HepG2 (cell line): ENCODE measurements around the gene NINL. TPM values are rescaled to one million over a fixed set of nuclear protein-coding genes. Genes with fewer than 3 reads are reported as not detected.

Experiments used
- DPF2 ChIP-seq: sonication (generic); formaldehyde crosslinking; IDR thresholded peaks from 2 replicates; pipeline ENCODE4 v1.4.0; 2020; ENCODE audit warnings: mild to moderate bottlenecking, low read depth, missing genetic modification reagents, borderline replicate concordance
- GFI1 ChIP-seq: sonication (generic); formaldehyde crosslinking; IDR thresholded peaks from 2 replicates; pipeline ENCODE4 v1.5.0; 2020; ENCODE audit warnings: missing genetic modification reagents, mild to moderate bottlenecking, borderline replicate concordance
- NFKBIZ ChIP-seq: IDR thresholded peaks from 2 replicates; pipeline ENCODE4 v1.6.1; 2018; ENCODE audit warnings: missing genetic modification reagents, missing compliant biosample characterization
- POLR2G ChIP-seq: fragments of 200-400 bp; formaldehyde crosslinking; IDR thresholded peaks from 2 replicates; pipeline ENCODE4 v1.6.1; 2018; ENCODE audit warnings: mild to moderate bottlenecking, low read depth, low read length, moderate library complexity
- PPARG ChIP-seq: conservative IDR thresholded peaks from 2 replicates; pipeline ENCODE4 v1.6.1; 2016; ENCODE audit warnings: missing biosample characterization, missing genetic modification reagents
- PRPF4 ChIP-seq: fragments of 200-400 bp; formaldehyde crosslinking; IDR thresholded peaks from 2 replicates; pipeline ENCODE4 v1.6.1; 2016; ENCODE audit warnings: low read length, low read depth; ENCODE audit not compliant: poor library complexity, severe bottlenecking
- RXRB ChIP-seq: IDR thresholded peaks from 2 replicates; pipeline ENCODE4 v1.6.1; 2016; ENCODE audit warnings: borderline replicate concordance, missing genetic modification reagents, missing compliant biosample characterization
- SIN3A ChIP-seq: IDR thresholded peaks from 2 replicates; pipeline ENCODE4 v1.6.1; 2011; ENCODE audit warnings: low read depth, mild to moderate bottlenecking, control low read depth, low read length, borderline replicate concordance
- SNAI1 ChIP-seq: sonication (generic); formaldehyde crosslinking; IDR thresholded peaks from 2 replicates; pipeline ENCODE4 v1.5.0; 2020; ENCODE audit warnings: mild to moderate bottlenecking, missing genetic modification reagents, borderline replicate concordance
- TMF1 ChIP-seq: sonication (generic); formaldehyde crosslinking; IDR thresholded peaks from 2 replicates; pipeline ENCODE4 v1.8.1; 2022; ENCODE audit warnings: low read depth, missing genetic modification reagents
- ZMYM4 ChIP-seq: sonication (generic); formaldehyde crosslinking; IDR thresholded peaks from 2 replicates; pipeline ENCODE4 v1.8.1; 2023; ENCODE audit warnings: mild to moderate bottlenecking, missing genetic modification reagents
- ZNF567 ChIP-seq: sonication (generic); formaldehyde crosslinking; IDR thresholded peaks from 2 replicates; pipeline ENCODE4 v1.8.1; 2023; ENCODE audit warnings: mild to moderate bottlenecking, missing genetic modification reagents, borderline replicate concordance
- polyA plus RNA-seq, 8 experiments: library from polyadenylated mRNA; depleted of rRNA in 3 of 8; stranded (reverse) in 7 of 8; unstranded in 1 of 8; fragments of >200 nt; fragmentation: Illumina TruSeq in 4 of 8; extraction: Trizol in 4 of 8; gene quantifications; 2 replicates each; pipeline versions ENCODE4 v1.2.1 to v1.2.3, GENCODE V29; 2011 to 2016; ENCODE audit warnings: low read depth in 4 of 8, missing spikeins in 1 of 8, mixed read lengths in 1 of 8; ENCODE audit not compliant: insufficient read depth in 1 of 8
- total RNA-seq, 5 experiments: library from RNA; depleted of rRNA; stranded (reverse); fragments of >200 nt; fragmentation: Illumina TruSeq; extraction: Trizol; gene quantifications; 2 replicates each; pipeline ENCODE4 v1.2.3, GENCODE V29; 2016; ENCODE audit warnings: low read depth in 1 of 5
- TF ChIP-seq, protein P1 (sequence below): sonication (generic); formaldehyde crosslinking; IDR thresholded peaks from 2 replicates; pipeline ENCODE4 v1.8.0; 2022; ENCODE audit warnings: missing genetic modification reagents, mild to moderate bottlenecking, inconsistent platforms, borderline replicate concordance
- TF ChIP-seq, protein P2 (sequence below): sonication (generic); formaldehyde crosslinking; IDR thresholded peaks from 2 replicates; pipeline ENCODE4 v1.5.0; 2020; ENCODE audit warnings: mild to moderate bottlenecking, missing genetic modification reagents
- TF ChIP-seq, protein P3 (sequence below): IDR thresholded peaks from 2 replicates; pipeline ENCODE4 v1.6.1; 2018; ENCODE audit warnings: missing genetic modification reagents, mild to moderate bottlenecking, missing compliant biosample characterization
- TF ChIP-seq, protein P4 (sequence below): sonication (generic); formaldehyde crosslinking; IDR thresholded peaks from 2 replicates; pipeline ENCODE4 v1.4.0; 2020; ENCODE audit warnings: missing genetic modification reagents
- TF ChIP-seq, protein P5 (sequence below): sonication (generic); formaldehyde crosslinking; IDR thresholded peaks from 2 replicates; pipeline ENCODE4 v1.4.0; 2020; ENCODE audit warnings: low read depth, mild to moderate bottlenecking, missing genetic modification reagents
- TF ChIP-seq, protein P6 (sequence below): sonication (generic); formaldehyde crosslinking; IDR thresholded peaks from 2 replicates; pipeline ENCODE4 v1.5.1; 2020; ENCODE audit warnings: missing genetic modification reagents, mild to moderate bottlenecking, borderline replicate concordance

Gene NINL
- total and polyA plus RNA-seq, 2 of the 13 experiments (the other 11 are each of a cell fraction or from before 2014, with no cell fraction given) = 32.3 to 34.3 TPM

DNA sequence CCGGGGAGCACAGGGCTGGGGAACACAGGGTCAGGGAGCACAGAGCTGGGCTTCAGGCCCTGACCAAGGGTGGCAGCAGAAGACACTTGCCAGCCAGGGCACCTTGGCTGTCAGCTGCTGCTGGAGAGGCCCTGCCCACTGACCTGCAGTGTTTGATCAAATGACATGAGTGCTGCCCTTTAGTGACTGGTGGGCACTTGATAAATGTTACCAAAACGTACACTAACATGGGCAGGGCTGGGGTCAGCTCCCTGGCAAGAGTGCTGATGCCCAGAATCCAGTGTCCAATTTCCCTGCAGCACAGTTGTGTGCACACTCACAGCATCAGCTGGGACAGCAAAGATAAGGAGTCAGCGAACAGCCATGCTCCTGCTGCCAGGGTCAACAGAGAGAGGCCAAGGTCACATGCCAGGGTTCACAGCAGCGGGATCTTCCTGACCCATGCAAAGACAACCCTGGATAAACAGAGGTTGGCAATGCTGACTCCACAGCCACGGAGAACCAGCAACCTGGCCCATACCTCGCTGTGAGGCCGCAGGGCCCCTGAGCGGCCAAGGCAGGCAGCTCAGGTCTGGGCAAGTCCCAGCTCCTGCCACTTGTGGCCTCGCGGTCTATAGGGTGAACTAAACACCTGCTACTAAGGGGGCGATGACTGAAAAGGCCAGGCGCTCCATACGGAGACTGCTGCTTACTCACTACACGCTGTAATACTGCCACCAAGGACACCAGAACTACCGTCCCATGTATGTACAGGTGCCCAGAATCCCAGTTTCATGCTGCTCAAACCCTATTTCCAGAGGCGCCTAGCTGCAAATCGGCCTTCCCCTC, 46.3 kb downstream of the NINL start (continued):
- TF ChIP-seq PPARG (CRISPR knock-in tag) = peak; percentile 79
- TF ChIP-seq, protein P1, sequence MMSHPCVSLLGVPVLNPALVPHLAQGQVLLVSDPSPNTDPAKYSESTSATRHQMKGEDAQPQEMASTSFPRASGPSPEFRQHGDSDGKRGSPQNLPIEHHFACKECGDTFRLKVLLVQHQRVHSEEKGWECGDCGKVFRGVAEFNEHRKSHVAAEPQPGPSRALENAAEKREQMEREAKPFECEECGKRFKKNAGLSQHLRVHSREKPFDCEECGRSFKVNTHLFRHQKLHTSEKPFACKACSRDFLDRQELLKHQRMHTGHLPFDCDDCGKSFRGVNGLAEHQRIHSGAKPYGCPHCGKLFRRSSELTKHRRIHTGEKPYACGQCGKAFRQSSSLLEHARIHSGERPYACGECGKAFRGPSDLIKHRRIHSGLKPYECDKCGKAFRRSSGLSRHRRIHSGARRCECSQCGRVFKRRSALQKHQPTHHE (CRISPR knock-in tag) = no peak
- TF ChIP-seq, protein P2, sequence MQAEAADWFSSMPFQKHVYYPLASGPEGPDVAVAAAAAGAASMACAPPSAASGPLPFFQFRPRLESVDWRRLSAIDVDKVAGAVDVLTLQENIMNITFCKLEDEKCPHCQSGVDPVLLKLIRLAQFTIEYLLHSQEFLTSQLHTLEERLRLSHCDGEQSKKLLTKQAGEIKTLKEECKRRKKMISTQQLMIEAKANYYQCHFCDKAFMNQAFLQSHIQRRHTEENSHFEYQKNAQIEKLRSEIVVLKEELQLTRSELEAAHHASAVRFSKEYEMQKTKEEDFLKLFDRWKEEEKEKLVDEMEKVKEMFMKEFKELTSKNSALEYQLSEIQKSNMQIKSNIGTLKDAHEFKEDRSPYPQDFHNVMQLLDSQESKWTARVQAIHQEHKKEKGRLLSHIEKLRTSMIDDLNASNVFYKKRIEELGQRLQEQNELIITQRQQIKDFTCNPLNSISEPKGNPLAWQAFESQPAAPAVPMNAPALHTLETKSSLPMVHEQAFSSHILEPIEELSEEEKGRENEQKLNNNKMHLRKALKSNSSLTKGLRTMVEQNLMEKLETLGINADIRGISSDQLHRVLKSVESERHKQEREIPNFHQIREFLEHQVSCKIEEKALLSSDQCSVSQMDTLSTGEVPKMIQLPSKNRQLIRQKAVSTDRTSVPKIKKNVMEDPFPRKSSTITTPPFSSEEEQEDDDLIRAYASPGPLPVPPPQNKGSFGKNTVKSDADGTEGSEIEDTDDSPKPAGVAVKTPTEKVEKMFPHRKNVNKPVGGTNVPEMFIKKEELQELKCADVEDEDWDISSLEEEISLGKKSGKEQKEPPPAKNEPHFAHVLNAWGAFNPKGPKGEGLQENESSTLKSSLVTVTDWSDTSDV = peak; percentile 82; the same call in 1 of the 2 replicates
- TF ChIP-seq NFKBIZ = peak; percentile 75; the same call in 1 of the 2 replicates
- TF ChIP-seq, protein P3, sequence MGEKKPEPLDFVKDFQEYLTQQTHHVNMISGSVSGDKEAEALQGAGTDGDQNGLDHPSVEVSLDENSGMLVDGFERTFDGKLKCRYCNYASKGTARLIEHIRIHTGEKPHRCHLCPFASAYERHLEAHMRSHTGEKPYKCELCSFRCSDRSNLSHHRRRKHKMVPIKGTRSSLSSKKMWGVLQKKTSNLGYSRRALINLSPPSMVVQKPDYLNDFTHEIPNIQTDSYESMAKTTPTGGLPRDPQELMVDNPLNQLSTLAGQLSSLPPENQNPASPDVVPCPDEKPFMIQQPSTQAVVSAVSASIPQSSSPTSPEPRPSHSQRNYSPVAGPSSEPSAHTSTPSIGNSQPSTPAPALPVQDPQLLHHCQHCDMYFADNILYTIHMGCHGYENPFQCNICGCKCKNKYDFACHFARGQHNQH = peak; percentile 91; the same call in 1 of the 2 replicates
- TF ChIP-seq, protein P4, sequence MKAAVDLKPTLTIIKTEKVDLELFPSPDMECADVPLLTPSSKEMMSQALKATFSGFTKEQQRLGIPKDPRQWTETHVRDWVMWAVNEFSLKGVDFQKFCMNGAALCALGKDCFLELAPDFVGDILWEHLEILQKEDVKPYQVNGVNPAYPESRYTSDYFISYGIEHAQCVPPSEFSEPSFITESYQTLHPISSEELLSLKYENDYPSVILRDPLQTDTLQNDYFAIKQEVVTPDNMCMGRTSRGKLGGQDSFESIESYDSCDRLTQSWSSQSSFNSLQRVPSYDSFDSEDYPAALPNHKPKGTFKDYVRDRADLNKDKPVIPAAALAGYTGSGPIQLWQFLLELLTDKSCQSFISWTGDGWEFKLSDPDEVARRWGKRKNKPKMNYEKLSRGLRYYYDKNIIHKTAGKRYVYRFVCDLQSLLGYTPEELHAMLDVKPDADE (CRISPR knock-in tag) = no peak
- TF ChIP-seq POLR2G = no peak
- TF ChIP-seq ZMYM4 (CRISPR knock-in tag) = peak; percentile 95
- TF ChIP-seq RXRB = peak; percentile 97
- TF ChIP-seq PRPF4 = no peak
- no peak for TF ChIP-seq SNAI1 (CRISPR knock-in tag)
- peak; percentile 93 for TF ChIP-seq DPF2 (CRISPR knock-in tag)
- peak; percentile 89 for TF ChIP-seq ZNF567
- TF ChIP-seq GFI1 (CRISPR knock-in tag) = no peak
- TF ChIP-seq SIN3A = peak; percentile 90
- no peak for TF ChIP-seq TMF1 (CRISPR knock-in tag)
- TF ChIP-seq, protein P5, sequence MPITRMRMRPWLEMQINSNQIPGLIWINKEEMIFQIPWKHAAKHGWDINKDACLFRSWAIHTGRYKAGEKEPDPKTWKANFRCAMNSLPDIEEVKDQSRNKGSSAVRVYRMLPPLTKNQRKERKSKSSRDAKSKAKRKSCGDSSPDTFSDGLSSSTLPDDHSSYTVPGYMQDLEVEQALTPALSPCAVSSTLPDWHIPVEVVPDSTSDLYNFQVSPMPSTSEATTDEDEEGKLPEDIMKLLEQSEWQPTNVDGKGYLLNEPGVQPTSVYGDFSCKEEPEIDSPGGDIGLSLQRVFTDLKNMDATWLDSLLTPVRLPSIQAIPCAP (CRISPR knock-in tag) = peak; percentile 76; the same call in 1 of the 2 replicates
- TF ChIP-seq, protein P6, sequence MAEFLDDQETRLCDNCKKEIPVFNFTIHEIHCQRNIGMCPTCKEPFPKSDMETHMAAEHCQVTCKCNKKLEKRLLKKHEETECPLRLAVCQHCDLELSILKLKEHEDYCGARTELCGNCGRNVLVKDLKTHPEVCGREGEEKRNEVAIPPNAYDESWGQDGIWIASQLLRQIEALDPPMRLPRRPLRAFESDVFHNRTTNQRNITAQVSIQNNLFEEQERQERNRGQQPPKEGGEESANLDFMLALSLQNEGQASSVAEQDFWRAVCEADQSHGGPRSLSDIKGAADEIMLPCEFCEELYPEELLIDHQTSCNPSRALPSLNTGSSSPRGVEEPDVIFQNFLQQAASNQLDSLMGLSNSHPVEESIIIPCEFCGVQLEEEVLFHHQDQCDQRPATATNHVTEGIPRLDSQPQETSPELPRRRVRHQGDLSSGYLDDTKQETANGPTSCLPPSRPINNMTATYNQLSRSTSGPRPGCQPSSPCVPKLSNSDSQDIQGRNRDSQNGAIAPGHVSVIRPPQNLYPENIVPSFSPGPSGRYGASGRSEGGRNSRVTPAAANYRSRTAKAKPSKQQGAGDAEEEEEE (CRISPR knock-in tag) = no peak
